Measurements from ENCODE around the gene ADAR.

The ADAR gene

GRCh38 chr1:154583773-154584172 is 24.2 kb downstream of the ADAR start:
- Histone ChIP-seq H3K9me3 (ENCODE audit: low read depth, low read length) (no peaks in the 10 kb centered on the region), H3K27ac (peak overlapping the region; percentile 33; the same call in 1 of the 2 replicates), H3K36me3 (ENCODE audit: insufficient read depth, low read length) (peaks cover 96% of the 10 kb centered on the region), H3K4me3 (no peak overlapping the region), H3K9ac (ENCODE audit: insufficient read length) (no peak overlapping the region)
- DNase-seq (ENCODE audit: low read depth, low spot score) = no peak
- no peak for TF ChIP-seq POLR2AphosphoS5 (IDR thresholded peaks at IDR 0.05; ENCODE audit: borderline replicate concordance, low read depth, low read length)
- TF ChIP-seq FOXP2 (optimal IDR thresholded peaks at IDR 0.05; ENCODE audit: control extremely low read depth, extremely low read length, insufficient read depth) = no peak
- no peak for TF ChIP-seq EZH2 (IDR thresholded peaks at IDR 0.05)

GRCh38 chr1:154582885-154583284 is 25.1 kb downstream of the ADAR start:
- no peaks in the 10 kb centered on the region for H3K9me3 ChIP-seq (ENCODE audit: low read depth, low read length)
- H3K27ac ChIP-seq = no peak overlapping the region
- H3K4me3 ChIP-seq = no peak overlapping the region
- H3K9ac ChIP-seq (ENCODE audit: insufficient read length) = no peak overlapping the region
- DNase-seq (ENCODE audit: low read depth, low spot score) = no peak
- peaks cover 93% of the 10 kb centered on the region for H3K36me3 ChIP-seq (ENCODE audit: insufficient read depth, low read length)
- TF ChIP-seq FOXP2 (optimal IDR thresholded peaks at IDR 0.05; ENCODE audit: control extremely low read depth, extremely low read length, insufficient read depth) = no peak

GRCh38 chr1:154581766-154582165 is 26.2 kb downstream of the ADAR start:
- no peak for DNase-seq (ENCODE audit: low read depth, low spot score)
- H3K9ac ChIP-seq (ENCODE audit: insufficient read length) = no peak overlapping the region

GRCh38 chr1:154579374-154579773 is 28.6 kb downstream of the ADAR start:
- DNase-seq (ENCODE audit: low read depth, low spot score) = no peak
- Histone ChIP-seq H3K9me3 (ENCODE audit: low read depth, low read length) (no peaks in the 10 kb centered on the region), H3K36me3 (ENCODE audit: insufficient read depth, low read length) (peaks cover 57% of the 10 kb centered on the region), H3K4me3 (no peak overlapping the region), H3K9ac (ENCODE audit: insufficient read length) (no peak overlapping the region), H3K27ac (no peak overlapping the region)
- TF ChIP-seq POLR2AphosphoS5 (IDR thresholded peaks at IDR 0.05; ENCODE audit: borderline replicate concordance, low read depth, low read length) (no peak), FOXP2 (optimal IDR thresholded peaks at IDR 0.05; ENCODE audit: control extremely low read depth, extremely low read length, insufficient read depth) (no peak), EZH2 (IDR thresholded peaks at IDR 0.05) (no peak)

More at GRCh38 chr1:154581766-154582165, 26.2 kb downstream of the ADAR start:
- no peak for TF ChIP-seq FOXP2 (optimal IDR thresholded peaks at IDR 0.05; ENCODE audit: control extremely low read depth, extremely low read length, insufficient read depth)
- no peak for TF ChIP-seq EZH2 (IDR thresholded peaks at IDR 0.05)
- no peak for TF ChIP-seq POLR2AphosphoS5 (IDR thresholded peaks at IDR 0.05; ENCODE audit: borderline replicate concordance, low read depth, low read length)
- peaks cover 81% of the 10 kb centered on the region for H3K36me3 ChIP-seq (ENCODE audit: insufficient read depth, low read length)
- no peak overlapping the region for H3K27ac ChIP-seq
- no peak overlapping the region for H3K4me3 ChIP-seq
- H3K9me3 ChIP-seq (ENCODE audit: low read depth, low read length) = no peaks in the 10 kb centered on the region

GRCh38 chr1:154578058-154578418 is 29.9 kb downstream of the ADAR start:
- Histone ChIP-seq H3K9ac (ENCODE audit: insufficient read length) (no peak overlapping the region), H3K36me3 (ENCODE audit: insufficient read depth, low read length) (peaks cover 44% of the 10 kb centered on the region), H3K27ac (no peak overlapping the region), H3K4me3 (no peak overlapping the region), H3K9me3 (ENCODE audit: low read depth, low read length) (no peaks in the 10 kb centered on the region)
- TF ChIP-seq EZH2 (IDR thresholded peaks at IDR 0.05) (no peak), POLR2AphosphoS5 (IDR thresholded peaks at IDR 0.05; ENCODE audit: borderline replicate concordance, low read depth, low read length) (no peak), FOXP2 (optimal IDR thresholded peaks at IDR 0.05; ENCODE audit: control extremely low read depth, extremely low read length, insufficient read depth) (no peak)
- no peak for DNase-seq (ENCODE audit: low read depth, low spot score)

- H3K9ac ChIP-seq (ENCODE audit: insufficient read length) = no peak overlapping the region
- H3K27ac ChIP-seq = no peak overlapping the region
- H3K36me3 ChIP-seq (ENCODE audit: insufficient read depth, low read length) = peaks cover 39% of the 10 kb centered on the region
- no peaks in the 10 kb centered on the region for H3K9me3 ChIP-seq (ENCODE audit: low read depth, low read length)
- no peak overlapping the region for H3K4me3 ChIP-seq
- TF ChIP-seq EZH2 (IDR thresholded peaks at IDR 0.05) = no peak
- DNase-seq (ENCODE audit: low read depth, low spot score) = no peak
These were observed 30.5 kb downstream of the ADAR start for GRCh38 chr1:154577346-154578057.

- H3K4me3 ChIP-seq = no peak overlapping the region
- no peak overlapping the region for H3K9ac ChIP-seq (ENCODE audit: insufficient read length)
- H3K9me3 ChIP-seq (ENCODE audit: low read depth, low read length) = no peaks in the 10 kb centered on the region
- H3K36me3 ChIP-seq (ENCODE audit: insufficient read depth, low read length) = peaks cover 25% of the 10 kb centered on the region
- H3K27ac ChIP-seq = no peak overlapping the region
- TF ChIP-seq FOXP2 (optimal IDR thresholded peaks at IDR 0.05; ENCODE audit: control extremely low read depth, extremely low read length, insufficient read depth) = no peak
- no peak for DNase-seq (ENCODE audit: low read depth, low spot score)
These were observed 31.9 kb downstream of the ADAR start for GRCh38 chr1:154575951-154576566.

- no peaks in the 10 kb centered on the region for H3K9me3 ChIP-seq (ENCODE audit: low read depth, low read length)
- H3K27ac ChIP-seq = no peak overlapping the region
- H3K9ac ChIP-seq (ENCODE audit: insufficient read length) = no peak overlapping the region
- H3K4me3 ChIP-seq = no peak overlapping the region
- DNase-seq (ENCODE audit: low read depth, low spot score) = no peak
- TF ChIP-seq POLR2AphosphoS5 (IDR thresholded peaks at IDR 0.05; ENCODE audit: borderline replicate concordance, low read depth, low read length) = 0 out of 2 replicates have a peak, but pooled peaks have one; percentile 29
- TF ChIP-seq FOXP2 (optimal IDR thresholded peaks at IDR 0.05; ENCODE audit: control extremely low read depth, extremely low read length, insufficient read depth) = no peak
- peaks cover 18% of the 10 kb centered on the region; the same call in 1 of the 2 replicates for H3K36me3 ChIP-seq (ENCODE audit: insufficient read depth, low read length)
These were observed 32.6 kb downstream of the ADAR start for GRCh38 chr1:154575147-154575927.
